Globus pallidus (tissue), 1 donor: ENCODE data around the gene VWA3A.
"Not testable (repeated sequence)": the region's sequence is repeated elsewhere in the genome, so short reads cannot be mapped to it uniquely, and the experiment has no call there.

Source experiments
- DNase-seq: peaks from one replicate; pipeline ENCODE4 v3.0.0-alpha.2; 2015; ENCODE audit warnings: low spot score

Gene VWA3A

GRCh38 chr16:22089910-22090309 lies 2.4 kb upstream of the VWA3A start:
- DNase-seq: no peak

GRCh38 chr16:22091721-22092120 lies 620 bp upstream of the VWA3A start:
- DNase-seq: no peak

- DNase-seq: no peak
Observed at GRCh38 chr16:22093331-22093730, 990 bp downstream of the VWA3A start.

- DNase-seq: no peak
Observed at GRCh38 chr16:22093996-22094395, 1.7 kb downstream of the VWA3A start.

GRCh38 chr16:22098405-22099255 lies 6.3 kb downstream of the VWA3A start:
- peak; percentile 12 for DNase-seq

- DNase-seq: no peak
Observed at GRCh38 chr16:22099256-22099975, 7.1 kb downstream of the VWA3A start.

- no peak for DNase-seq
Observed at GRCh38 chr16:22103441-22103840, 11.1 kb downstream of the VWA3A start.

- no peak for DNase-seq
Observed at GRCh38 chr16:22109258-22109898, 17.0 kb downstream of the VWA3A start.

GRCh38 chr16:22111629-22112028 lies 19.3 kb downstream of the VWA3A start:
- DNase-seq: not testable (repeated sequence)

- no peak for DNase-seq
Observed at GRCh38 chr16:22116095-22116700, 23.9 kb downstream of the VWA3A start.

GRCh38 chr16:22117609-22118008 lies 25.3 kb downstream of the VWA3A start:
- no peak for DNase-seq

- no peak for DNase-seq
Observed at GRCh38 chr16:22120440-22120839, 28.1 kb downstream of the VWA3A start.

GRCh38 chr16:22122239-22122638 lies 29.9 kb downstream of the VWA3A start:
- no peak for DNase-seq

- no peak for DNase-seq
Observed at GRCh38 chr16:22123146-22123545, 30.8 kb downstream of the VWA3A start.

- DNase-seq: no peak
Observed at GRCh38 chr16:22123759-22124490, 31.6 kb downstream of the VWA3A start.

GRCh38 chr16:22124583-22125284 lies 32.4 kb downstream of the VWA3A start:
- DNase-seq: no peak

GRCh38 chr16:22126037-22126558 lies 33.8 kb downstream of the VWA3A start:
- no peak for DNase-seq

- not testable (repeated sequence) for DNase-seq
Observed at GRCh38 chr16:22128537-22128936, 36.2 kb downstream of the VWA3A start.

- no peak for DNase-seq
Observed at GRCh38 chr16:22130528-22130927, 38.2 kb downstream of the VWA3A start.

- no peak for DNase-seq
Observed at GRCh38 chr16:22132801-22133200, 40.5 kb downstream of the VWA3A start.

- DNase-seq: no peak
Observed at GRCh38 chr16:22138482-22138881, 46.1 kb downstream of the VWA3A start.
